Bronchial epithelial cell (primary cell): ENCODE data around the gene RNF5. TPM values are rescaled to one million over a fixed set of nuclear protein-coding genes. Genes with fewer than 3 reads are reported as not detected.

Experiments used
- DNase-seq: peaks from one replicate; pipeline ENCODE4 v3.0.0-alpha.2; 2010; ENCODE audit warnings: low read depth
- FAIRE-seq: peaks from 2 replicates; lab custom pipeline; 2011; peaks lifted over from hg19 to GRCh38; lab: Jason Lieb, UNC
- H3K27me3 ChIP-seq: 2 replicates; pipeline ENCODE4 v1.5.1; 2011; ENCODE audit warnings: low read length; ENCODE audit not compliant: control insufficient read depth, insufficient read depth
- H3K36me3 ChIP-seq: 2 replicates; pipeline ENCODE4 v1.5.1; 2011; ENCODE audit warnings: low read length; ENCODE audit not compliant: control insufficient read depth, insufficient read depth
- H3K4me3 ChIP-seq: 2 replicates; pipeline ENCODE4 v1.5.1; 2011; ENCODE audit warnings: mild to moderate bottlenecking, low read depth, low read length, control low read depth
- CTCF ChIP-seq: IDR thresholded peaks from 2 replicates; pipeline ENCODE4 v1.5.1; 2011; ENCODE audit warnings: mild to moderate bottlenecking, moderate library complexity, low read length, control low read depth, inconsistent platforms; ENCODE audit not compliant: insufficient read depth, severe bottlenecking
- total RNA-seq: library from RNA; depleted of rRNA; stranded (reverse); fragments of >200 nt; gene quantifications from 2 replicates; pipeline ENCODE4 v1.2.1, GENCODE V29; 2014

Gene RNF5
- total RNA-seq, 1 donor from 2014 or later, result 50.5 TPM

GRCh38 chr6:32196682-32197616 lies 18.7 kb downstream of the RNF5 start:
- DNase-seq (no peak), FAIRE-seq (no peak)
- no peaks in the 10 kb centered on the region for H3K36me3 ChIP-seq
- TF ChIP-seq CTCF, result no peak
- H3K27me3 ChIP-seq, result no peaks in the 10 kb centered on the region
- H3K4me3 ChIP-seq, result peak overlapping the region; percentile 54

- H3K36me3 ChIP-seq, result no peaks in the 10 kb centered on the region
- no peak for TF ChIP-seq CTCF
- DNase-seq (no peak), FAIRE-seq (no peak)
- H3K27me3 ChIP-seq, result no peaks in the 10 kb centered on the region
- H3K4me3 ChIP-seq, result no peak overlapping the region
Measured at GRCh38 chr6:32198345-32198696, 20.1 kb downstream of the RNF5 start.

- TF ChIP-seq CTCF, result no peak
- DNase-seq (no peak), FAIRE-seq (no peak)
- H3K4me3 ChIP-seq, result no peak overlapping the region
- H3K27me3 ChIP-seq, result no peaks in the 10 kb centered on the region
- H3K36me3 ChIP-seq, result no peaks in the 10 kb centered on the region
Measured at GRCh38 chr6:32198866-32199265, 20.7 kb downstream of the RNF5 start.

- Histone ChIP-seq H3K27me3 (no peaks in the 10 kb centered on the region), H3K4me3 (no peak overlapping the region), H3K36me3 (no peaks in the 10 kb centered on the region)
- FAIRE-seq (no peak), DNase-seq (no peak)
- no peak for TF ChIP-seq CTCF
Measured at GRCh38 chr6:32200711-32201475, 22.7 kb downstream of the RNF5 start.

GRCh38 chr6:32202186-32202585 lies 24.0 kb downstream of the RNF5 start:
- no peak overlapping the region for H3K4me3 ChIP-seq
- no peak for DNase-seq
- FAIRE-seq, result no peak
- no peaks in the 10 kb centered on the region for H3K36me3 ChIP-seq
- TF ChIP-seq CTCF, result no peak
- no peaks in the 10 kb centered on the region for H3K27me3 ChIP-seq
